Spleen (tissue), 11 donors: ENCODE results near the gene LRRC8B. TPM values are rescaled to one million over a fixed set of nuclear protein-coding genes. Genes with fewer than 3 reads are reported as not detected.

Experiments used
- DNase-seq: peaks from one replicate; pipeline ENCODE4 v3.0.0-alpha.2; 2020
- H3K27ac ChIP-seq, 8 donors: fragments of 200-600 bp; sonication (generic) in 7 of 8; 1 replicate in 4 of 8; 2 replicates in 4 of 8; pipeline versions ENCODE4 v1.5.0 to v1.8.0; 2016 to 2021; ENCODE audit warnings: inconsistent platforms in 4 of 8, mild to moderate bottlenecking in 4 of 8, moderate library complexity in 1 of 8
- H3K27me3 ChIP-seq, 7 donors: fragments of 200-600 bp; sonication (generic) in 6 of 7; replicated peaks in 1 of 7; 1 replicate in 4 of 7; 2 replicates in 3 of 7; pipeline versions ENCODE4 v1.5.0 to v1.8.0; 2016 to 2021; ENCODE audit warnings: inconsistent platforms in 3 of 7, mild to moderate bottlenecking in 1 of 7
- H3K36me3 ChIP-seq, 6 donors: fragments of 200-600 bp; sonication (generic) in 5 of 6; 1 replicate in 4 of 6; 2 replicates in 2 of 6; pipeline versions ENCODE4 v1.5.0 to v1.8.0; 2016 to 2021; ENCODE audit warnings: inconsistent platforms in 2 of 6
- H3K4me1 ChIP-seq, 6 donors: fragments of 200-600 bp; sonication (generic) in 5 of 6; 1 replicate in 3 of 6; 2 replicates in 3 of 6; pipeline versions ENCODE4 v1.5.0 to v1.8.0; 2016 to 2021; ENCODE audit warnings: inconsistent platforms in 3 of 6
- H3K4me3 ChIP-seq, 8 donors: fragments of 200-600 bp; sonication (generic) in 7 of 8; 1 replicate in 4 of 8; 2 replicates in 4 of 8; pipeline versions ENCODE4 v1.5.0 to v1.8.0; 2016 to 2021; ENCODE audit warnings: inconsistent platforms in 4 of 8, mild to moderate bottlenecking in 4 of 8, moderate library complexity in 2 of 8
- H3K9me3 ChIP-seq, 8 donors: fragments of 200-600 bp; sonication (generic) in 7 of 8; 1 replicate in 4 of 8; 2 replicates in 4 of 8; pipeline versions ENCODE4 v1.5.0 to v1.8.0; 2016 to 2021; ENCODE audit warnings: inconsistent platforms in 4 of 8
- POLR2A ChIP-seq, 3 donors: fragments of 450-650 bp; IDR thresholded peaks; one replicate each; pipeline ENCODE4 v1.5.1; 2017; ENCODE audit warnings: antibody characterized with exemption in 3 of 3, mild to moderate bottlenecking in 1 of 3
- POLR2AphosphoS5 ChIP-seq, 3 donors: sonication (generic); formaldehyde crosslinking; IDR thresholded peaks; one replicate each; pipeline ENCODE4 v1.5.1; 2017; ENCODE audit warnings: antibody characterized with exemption in 3 of 3
- WGBS, 5 donors: extraction: QIAGEN DNeasy Blood & Tissue Kit in 3 of 5; methylation state at CpG; one replicate each; pipeline versions ENCODE4 v1.1.5 to v1.1.7; 2013 to 2018; 5-methylcytosine and 5-hydroxymethylcytosine counted together
- intact Hi-C: fragments of 100-400 bp; cut with DNase I; formaldehyde crosslinking; loops from one replicate; pipeline ENCODE4 v1.15.0; 2023; ENCODE audit warnings: low total_unique reads
- polyA plus RNA-seq, 3 donors: library from polyadenylated mRNA; stranded (reverse); fragments of 200-250 nt; gene quantifications; one replicate each; pipeline ENCODE4 v1.2.1, GENCODE V29; 2013
- total RNA-seq, 7 donors: library from RNA; depleted of rRNA in 3 of 7; stranded (reverse); fragments of >200 nt in 3 of 7; fragmentation: NEBNext Ultra II Directional in 4 of 7; extraction: Animal tissue kit (Norgen Biotek cat#: 25700) in 4 of 7; gene quantifications; one replicate each; pipeline versions ENCODE4 v1.1.0 to v1.2.1, GENCODE V29; 2016 to 2021
- TF ChIP-seq, protein P1 (sequence below), 11 experiments: fragments of 200-600 bp in 7 of 11; fragments of 450-650 bp in 4 of 11; sonication (generic) in 4 of 11; IDR thresholded peaks in 8 of 11; conservative IDR thresholded peaks in 3 of 11; 1 replicate in 7 of 11; 2 replicates in 4 of 11; pipeline versions ENCODE4 v1.4.0 to v1.8.0; 2016 to 2021; ENCODE audit warnings: antibody characterized with exemption in 11 of 11, inconsistent platforms in 4 of 11, mild to moderate bottlenecking in 1 of 11
- donor health status: healthy with polysubstance abuse.
- donor health status: DM: no; HTN: no; CAD: no; lungs with moderate emphysema.
- donor health status: DM: no; HTN: no; CAD: no.
- donor health status: Bipolar disorder and iron deficiency.
- donor health status: healthy.
- donor health status: DM: no; HTN: no; CAD: no.
- donor health status: DM: yes; HTN: yes; CAD: no.

LRRC8B gene
- total and polyA plus RNA-seq, 10 donors: 1.7 to 22.5 (median 13.1) TPM

DNA sequence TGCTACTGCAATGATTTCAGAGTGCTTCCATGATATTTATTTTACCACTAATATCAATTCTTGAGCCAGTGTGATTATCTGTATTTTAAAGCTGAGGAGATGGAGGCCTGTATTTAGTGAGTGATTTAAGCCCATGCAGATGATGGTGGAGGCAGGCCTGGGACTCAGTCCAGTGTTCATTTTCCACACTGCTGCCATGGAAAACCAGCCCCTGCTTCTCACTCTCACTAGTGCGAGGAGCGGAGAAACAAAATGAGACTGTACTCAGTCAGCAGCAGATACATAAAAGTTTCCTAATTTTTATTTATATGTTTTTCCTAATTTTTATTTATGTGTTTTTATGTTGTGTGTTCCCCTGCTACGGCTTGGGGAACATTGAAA is 32.8 kb downstream of the LRRC8B start:
- H3K27ac ChIP-seq: peak overlapping the region in 2 of 8 donors; percentile 49 to 69
- WGBS, 5 donors: 90 to 97% (median 95%) methylated on average over 3 of the region's 3 CpGs
- H3K4me3 ChIP-seq: no peak overlapping the region
- intact Hi-C loops: no loop called here
- no peak for DNase-seq
- H3K4me1 ChIP-seq: peaks cover 6 to 51% (median 11%) of the 10 kb centered on the region in 6 donors
- no peak for TF ChIP-seq POLR2AphosphoS5 (IDR thresholded peaks at IDR 0.05)
- H3K27me3 ChIP-seq: no peaks in the 10 kb centered on the region
- peaks cover 0 to 9% (median 0%) of the 10 kb centered on the region in 6 donors for H3K36me3 ChIP-seq
- no peaks in the 10 kb centered on the region for H3K9me3 ChIP-seq

DNA sequence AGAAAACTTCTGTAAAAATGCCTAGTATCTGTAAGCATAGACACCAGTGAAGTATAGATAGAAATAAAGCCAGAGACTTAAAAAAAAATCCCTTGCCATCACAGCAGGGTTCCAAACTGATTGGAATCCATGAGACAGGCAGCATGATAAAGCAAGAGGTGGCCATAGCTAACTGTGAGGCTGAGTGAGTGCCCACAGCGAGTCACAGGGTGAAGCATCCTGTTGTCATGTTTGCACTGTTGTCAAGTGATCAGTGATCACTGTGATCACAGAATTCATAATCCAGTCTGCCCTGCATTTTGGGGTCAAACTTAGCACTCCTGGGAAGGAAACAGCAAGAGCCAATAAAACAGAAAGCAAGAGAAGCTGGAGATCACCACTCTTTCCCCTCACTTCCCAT is 33.3 kb downstream of the LRRC8B start:
- Histone ChIP-seq H3K4me3 (no peak overlapping the region), H3K27me3 (no peaks in the 10 kb centered on the region), H3K27ac (peak overlapping the region in 2 of 8 donors; percentile 49 to 69), H3K36me3 (peaks cover 0 to 9% (median 0%) of the 10 kb centered on the region in 6 donors), H3K4me1 (peaks cover 1 to 46% (median 7%) of the 10 kb centered on the region in 6 donors), H3K9me3 (no peaks in the 10 kb centered on the region)
- intact Hi-C loops: no loop called here
- DNase-seq: no peak
- WGBS, 5 donors: 90 to 100% (median 95%) methylated on average over 1 of the region's 1 CpG
- TF ChIP-seq, protein P1, sequence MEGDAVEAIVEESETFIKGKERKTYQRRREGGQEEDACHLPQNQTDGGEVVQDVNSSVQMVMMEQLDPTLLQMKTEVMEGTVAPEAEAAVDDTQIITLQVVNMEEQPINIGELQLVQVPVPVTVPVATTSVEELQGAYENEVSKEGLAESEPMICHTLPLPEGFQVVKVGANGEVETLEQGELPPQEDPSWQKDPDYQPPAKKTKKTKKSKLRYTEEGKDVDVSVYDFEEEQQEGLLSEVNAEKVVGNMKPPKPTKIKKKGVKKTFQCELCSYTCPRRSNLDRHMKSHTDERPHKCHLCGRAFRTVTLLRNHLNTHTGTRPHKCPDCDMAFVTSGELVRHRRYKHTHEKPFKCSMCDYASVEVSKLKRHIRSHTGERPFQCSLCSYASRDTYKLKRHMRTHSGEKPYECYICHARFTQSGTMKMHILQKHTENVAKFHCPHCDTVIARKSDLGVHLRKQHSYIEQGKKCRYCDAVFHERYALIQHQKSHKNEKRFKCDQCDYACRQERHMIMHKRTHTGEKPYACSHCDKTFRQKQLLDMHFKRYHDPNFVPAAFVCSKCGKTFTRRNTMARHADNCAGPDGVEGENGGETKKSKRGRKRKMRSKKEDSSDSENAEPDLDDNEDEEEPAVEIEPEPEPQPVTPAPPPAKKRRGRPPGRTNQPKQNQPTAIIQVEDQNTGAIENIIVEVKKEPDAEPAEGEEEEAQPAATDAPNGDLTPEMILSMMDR (IDR thresholded peaks at IDR 0.05 in 8 of 11, conservative IDR thresholded peaks at IDR 0.05 in 3 of 11): no peak

DNA sequence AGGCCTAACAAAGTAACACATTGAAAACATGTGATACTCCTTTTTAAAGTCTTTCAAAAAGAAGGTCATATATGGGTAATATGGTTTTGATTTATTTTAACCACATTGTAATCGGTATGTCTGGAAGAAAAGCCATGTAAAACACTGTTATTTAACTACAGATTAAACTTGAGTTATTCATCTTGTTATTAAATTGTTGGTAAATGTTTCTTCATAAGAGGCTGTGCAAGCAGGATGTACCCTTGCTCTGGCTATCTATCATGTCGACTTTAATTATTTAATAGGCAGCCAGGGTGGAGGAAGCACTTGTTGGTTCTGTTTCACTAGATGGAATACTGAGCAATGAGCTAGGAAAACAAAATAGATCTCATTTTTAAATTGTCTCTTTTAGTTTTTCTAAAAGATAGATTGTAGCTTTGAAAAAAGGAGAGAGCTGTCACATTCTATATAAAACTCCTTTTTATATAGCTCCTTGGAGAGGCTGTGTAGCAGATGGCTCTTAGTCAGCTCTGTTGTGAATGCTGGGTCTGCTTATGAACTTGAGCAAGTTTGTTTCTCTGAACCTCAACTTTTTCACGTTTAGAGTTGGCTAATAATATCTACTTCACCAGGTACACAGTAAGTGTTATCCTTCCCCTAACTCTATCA is 39.5 kb downstream of the LRRC8B start:
- 30 to 50% (median 34%) methylated on average over 3 of the region's 3 CpGs for WGBS, 5 donors
- H3K9me3 ChIP-seq: no peaks in the 10 kb centered on the region
- no peak for DNase-seq
- H3K4me1 ChIP-seq: peaks cover 0 to 24% (median 8%) of the 10 kb centered on the region in 6 donors
- H3K4me3 ChIP-seq: no peak overlapping the region
- H3K27me3 ChIP-seq: no peaks in the 10 kb centered on the region
- intact Hi-C loops: no loop called here
- peaks cover 0 to 7% (median 0%) of the 10 kb centered on the region in 6 donors for H3K36me3 ChIP-seq
- TF ChIP-seq POLR2A (IDR thresholded peaks at IDR 0.05): no peak
- TF ChIP-seq, protein P1 (IDR thresholded peaks at IDR 0.05 in 8 of 11, conservative IDR thresholded peaks at IDR 0.05 in 3 of 11): no peak
- no peak for TF ChIP-seq POLR2AphosphoS5 (IDR thresholded peaks at IDR 0.05)
- peak overlapping the region in 1 of 8 donors; percentile 2 for H3K27ac ChIP-seq

DNA sequence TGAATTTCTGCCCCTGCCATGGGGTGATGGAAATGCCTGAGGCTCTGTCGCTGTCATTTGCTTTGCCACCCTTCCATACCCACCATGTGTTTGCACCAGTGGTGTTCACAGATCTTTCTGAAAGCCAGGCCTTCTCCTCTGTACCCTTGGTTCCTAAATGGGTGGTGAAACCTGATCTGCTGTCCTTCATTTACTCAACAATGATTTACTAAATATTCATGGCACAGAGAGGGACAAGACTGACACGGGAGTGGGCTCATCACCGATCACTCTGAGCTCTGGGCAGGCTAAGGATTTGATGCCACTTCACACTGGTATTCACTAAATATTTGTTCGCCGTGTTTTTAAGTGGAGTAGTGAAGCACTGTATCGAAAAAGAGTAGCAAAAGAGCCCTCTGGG is 40.9 kb downstream of the LRRC8B start:
- Histone ChIP-seq H3K4me1 (peaks cover 0 to 24% (median 8%) of the 10 kb centered on the region in 6 donors), H3K27me3 (no peaks in the 10 kb centered on the region), H3K9me3 (peaks cover 0 to 12% (median 0%) of the 10 kb centered on the region in 8 donors), H3K27ac (peak overlapping the region in 1 of 8 donors; percentile 73), H3K36me3 (peaks cover 0 to 19% (median 0%) of the 10 kb centered on the region in 6 donors), H3K4me3 (no peak overlapping the region)
- DNase-seq: no peak
- WGBS, 5 donors: 97 to 99% (median 97%) methylated on average over 6 of the region's 6 CpGs
- TF ChIP-seq, protein P1 (IDR thresholded peaks at IDR 0.05 in 8 of 11, conservative IDR thresholded peaks at IDR 0.05 in 3 of 11): no peak
- TF ChIP-seq POLR2AphosphoS5 (IDR thresholded peaks at IDR 0.05) (no peak), POLR2A (IDR thresholded peaks at IDR 0.05) (no peak)
- intact Hi-C loops: no loop called here
